Measurements from ENCODE around the gene TOX2. TPM values are rescaled to one million over a fixed set of nuclear protein-coding genes. Genes with fewer than 3 reads are reported as not detected.

The TOX2 gene
- total RNA-seq, 1 donor from 2014 or later: 24.3 TPM

DNA sequence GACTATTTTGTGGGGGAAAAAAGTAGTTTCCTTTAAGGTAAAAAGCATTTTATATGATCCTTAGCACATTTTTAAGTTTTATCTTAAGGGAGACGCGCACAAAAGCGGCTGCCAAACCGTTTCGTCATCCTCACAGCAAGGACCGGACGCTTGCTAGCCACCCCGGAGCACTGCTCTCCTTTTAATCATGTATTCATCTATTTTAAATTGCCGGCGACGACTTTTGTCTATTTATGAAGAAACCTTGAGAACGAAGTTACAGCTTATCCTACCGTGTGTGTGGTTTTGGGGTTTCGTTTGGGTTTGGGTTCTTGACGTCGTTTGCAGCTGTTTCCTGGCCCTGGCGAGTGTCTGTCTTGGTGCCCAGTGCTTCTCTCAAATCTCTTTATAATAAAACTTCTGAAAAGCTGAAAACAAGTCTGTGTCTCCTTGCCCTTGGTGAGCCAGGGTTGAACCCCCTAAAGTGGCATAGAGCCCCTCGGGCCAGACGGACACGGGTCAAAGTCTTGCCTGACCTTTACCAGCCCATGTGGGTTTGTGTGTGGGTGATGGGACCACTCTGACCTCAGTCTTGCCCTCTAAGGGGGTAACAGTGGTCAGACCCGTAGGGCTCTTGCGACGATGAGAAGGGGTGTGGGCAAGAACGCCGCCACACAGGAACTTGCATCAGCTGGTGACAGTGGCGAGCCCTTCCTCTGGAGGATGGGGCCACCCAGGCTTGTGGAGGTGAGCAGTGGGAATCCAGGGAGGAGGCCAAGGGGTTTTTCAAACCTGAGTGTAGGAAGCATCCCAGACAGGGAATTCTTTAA lies 154.8 kb downstream of the TOX2 start:
- peak; percentile 66 for DNase-seq
- no peak for TF ChIP-seq CTCF (IDR thresholded peaks at IDR 0.05)
- Histone ChIP-seq H3K4me1 (peaks cover 3% of the 10 kb centered on the region), H3K4me3 (peak overlapping the region; percentile 10), H3K27me3 (no peaks in the 10 kb centered on the region), H3K27ac (peak overlapping the region; percentile 11), H3K9me3 (no peaks in the 10 kb centered on the region), H3K36me3 (no peaks in the 10 kb centered on the region)
- intact Hi-C loops (cut with DNase I): no loop called here
- peak; percentile 27 for ATAC-seq

DNA sequence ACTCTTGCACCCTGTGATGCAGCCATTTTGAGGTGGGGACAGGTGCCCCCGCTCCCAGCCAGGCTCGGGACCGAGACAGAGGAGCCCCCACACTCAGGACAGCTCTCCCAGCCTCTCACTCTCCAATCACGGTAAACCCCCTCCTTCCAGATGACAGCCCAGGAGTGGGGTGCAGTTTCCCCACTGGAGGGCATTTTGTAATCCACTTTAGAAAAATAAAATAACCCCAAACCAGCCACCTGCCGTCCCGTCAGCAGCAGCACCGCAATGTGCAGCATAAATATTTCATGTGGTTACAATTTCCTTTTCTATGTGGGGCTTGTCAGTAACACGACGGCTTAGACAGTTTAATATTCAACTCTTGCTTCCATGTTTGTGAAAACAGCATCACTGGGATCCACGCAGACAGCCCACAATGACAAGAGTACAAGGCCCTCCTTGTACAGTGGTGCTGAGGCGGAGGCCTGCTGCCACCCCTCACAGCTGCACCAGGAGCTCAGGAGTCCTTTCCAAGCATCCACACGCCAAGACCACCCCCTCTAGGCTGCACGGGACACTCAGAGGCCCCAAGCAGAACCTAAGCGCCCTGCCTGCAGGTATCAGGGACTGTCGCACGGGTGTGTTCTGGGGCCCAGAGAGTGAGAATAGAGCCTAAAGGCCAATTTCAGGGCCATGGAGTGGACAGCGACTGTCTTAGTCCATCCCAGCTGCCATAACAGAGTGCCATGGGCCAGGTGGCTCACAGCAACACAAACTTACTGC lies 155.7 kb downstream of the TOX2 start:
- intact Hi-C loops (cut with DNase I): no loop called here
- no peak for TF ChIP-seq CTCF (IDR thresholded peaks at IDR 0.05)
- Histone ChIP-seq H3K36me3 (no peaks in the 10 kb centered on the region), H3K27ac (peak overlapping the region; percentile 11), H3K9me3 (no peaks in the 10 kb centered on the region), H3K27me3 (no peaks in the 10 kb centered on the region), H3K4me1 (peaks cover 3% of the 10 kb centered on the region), H3K4me3 (no peak overlapping the region)
- DNase-seq (peak; percentile 29), ATAC-seq (no peak)

GRCh38 chr20:44071057-44071456 lies 156.4 kb downstream of the TOX2 start:
- no peak for TF ChIP-seq CTCF (IDR thresholded peaks at IDR 0.05)
- H3K4me3 ChIP-seq: no peak overlapping the region
- H3K27me3 ChIP-seq: no peaks in the 10 kb centered on the region
- ATAC-seq (no peak), DNase-seq (peak; percentile 37)
- peaks cover 3% of the 10 kb centered on the region for H3K4me1 ChIP-seq
- H3K9me3 ChIP-seq: no peaks in the 10 kb centered on the region
- H3K36me3 ChIP-seq: no peaks in the 10 kb centered on the region
- H3K27ac ChIP-seq: no peak overlapping the region
- intact Hi-C loops (cut with DNase I): no loop called here

DNA sequence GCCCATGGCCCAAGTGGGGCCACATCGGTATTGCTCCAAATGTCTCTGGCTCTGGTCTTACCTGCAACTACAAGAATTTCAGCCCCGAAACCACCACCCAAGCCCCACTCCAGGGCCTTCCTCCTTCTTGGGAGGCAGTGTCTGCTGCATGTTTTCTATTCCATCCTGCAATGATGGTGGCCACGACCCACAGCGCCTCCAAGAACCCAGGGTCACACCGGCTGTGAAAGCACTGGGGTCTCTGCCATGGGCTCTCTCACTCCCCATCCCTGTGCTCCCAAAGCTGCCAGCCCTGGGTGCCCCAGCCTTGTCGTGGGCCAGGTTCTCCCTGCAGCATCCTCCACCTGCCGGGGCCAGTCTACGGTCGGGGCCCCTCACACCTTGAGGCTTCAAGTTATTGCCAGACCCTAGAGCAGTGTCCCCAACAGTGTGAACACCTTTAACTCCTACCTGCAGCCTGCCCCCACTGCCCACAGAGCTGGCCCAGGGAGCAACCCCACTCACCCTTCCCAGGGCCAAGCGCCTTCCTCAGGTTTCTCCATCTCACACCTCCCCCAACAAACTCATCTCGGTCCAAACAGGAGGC lies 157.0 kb downstream of the TOX2 start:
- no peak for TF ChIP-seq CTCF (IDR thresholded peaks at IDR 0.05)
- no peak overlapping the region for H3K4me3 ChIP-seq
- intact Hi-C loops (cut with DNase I): no loop called here
- ATAC-seq (no peak), DNase-seq (peak; percentile 28)
- H3K27ac ChIP-seq: no peak overlapping the region
- H3K4me1 ChIP-seq: peaks cover 3% of the 10 kb centered on the region
- H3K36me3 ChIP-seq: no peaks in the 10 kb centered on the region
- H3K27me3 ChIP-seq: no peaks in the 10 kb centered on the region
- no peaks in the 10 kb centered on the region for H3K9me3 ChIP-seq

DNA sequence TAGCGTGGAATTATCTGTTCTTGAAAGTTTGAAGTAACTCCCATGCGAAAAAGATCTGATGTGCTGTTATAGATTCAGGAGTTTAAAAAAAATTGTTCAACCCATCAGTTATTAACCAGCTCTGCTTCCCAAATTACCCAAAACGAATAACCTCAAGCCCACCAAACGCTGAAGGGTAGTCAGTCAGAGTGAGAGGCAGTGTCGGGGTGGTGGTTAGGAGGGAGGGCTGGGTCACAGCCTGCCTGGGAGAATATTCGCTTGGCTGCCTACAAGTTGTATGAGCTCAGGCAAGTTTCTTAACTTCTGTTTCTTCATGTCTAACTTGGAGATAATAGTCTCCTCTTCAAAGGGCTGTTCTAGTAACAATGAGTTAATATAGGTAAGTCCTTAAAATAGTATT lies 157.7 kb downstream of the TOX2 start:
- Histone ChIP-seq H3K4me3 (no peak overlapping the region), H3K27me3 (no peaks in the 10 kb centered on the region), H3K36me3 (no peaks in the 10 kb centered on the region), H3K4me1 (peaks cover 3% of the 10 kb centered on the region), H3K27ac (no peak overlapping the region), H3K9me3 (no peaks in the 10 kb centered on the region)
- peak; percentile 15 for DNase-seq
- ATAC-seq: no peak
- TF ChIP-seq CTCF (IDR thresholded peaks at IDR 0.05): no peak
- intact Hi-C loops (cut with DNase I): no loop called here

Measured in upper lobe of right lung (tissue), 1 donor.